Measurements from ENCODE around the gene INO80B.
A peak's percentile ranks its signal among the peaks of the same experiment; 100 is the strongest.

The INO80B gene

DNA sequence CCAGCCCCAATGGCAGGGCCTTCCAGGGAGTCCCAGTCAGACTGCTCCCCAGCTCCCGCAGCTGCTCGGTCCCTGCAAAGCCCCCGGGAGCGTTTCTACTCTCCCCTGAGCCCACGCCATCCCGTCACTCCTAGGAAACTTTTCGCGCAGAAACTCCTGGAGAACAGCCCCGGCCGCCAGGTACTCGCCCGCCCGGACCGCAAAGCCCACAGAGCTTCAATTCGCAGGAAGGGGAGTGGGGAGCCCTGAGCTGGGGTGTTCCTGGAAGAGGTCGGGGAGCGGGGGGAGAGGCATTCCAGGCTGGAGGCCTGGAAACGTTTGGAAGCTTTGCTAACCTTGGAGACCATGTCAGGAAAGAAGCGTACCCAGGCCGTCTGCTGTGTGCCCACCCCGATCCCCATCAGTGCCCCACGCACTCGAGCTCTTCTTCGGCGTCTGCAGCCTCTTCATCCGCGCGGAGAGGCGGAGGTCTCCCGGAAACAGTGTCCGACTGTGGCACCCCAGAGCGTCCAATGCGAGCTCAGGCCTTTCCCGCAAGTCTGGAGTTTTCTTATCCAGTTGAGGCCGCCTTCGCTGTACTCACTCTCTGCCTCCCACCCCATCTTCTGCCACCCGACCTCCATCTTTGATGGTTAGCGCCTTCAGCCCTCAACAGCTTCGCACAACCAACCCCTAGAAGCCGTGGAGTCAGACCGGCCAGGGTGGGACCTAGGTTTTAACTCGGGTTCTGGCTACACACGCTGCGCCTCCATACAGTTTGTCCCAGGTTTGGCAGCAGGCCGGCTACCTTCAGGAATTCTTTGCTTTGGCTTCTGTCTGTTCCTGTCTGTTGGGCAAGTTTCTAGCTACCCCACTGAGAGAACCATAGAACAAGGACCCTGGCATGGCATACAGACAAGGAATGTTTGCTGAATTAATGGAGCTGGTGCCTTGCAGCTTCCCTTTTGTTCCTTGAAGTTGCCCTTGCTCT, 48.9 kb downstream of the INO80B start:
- no peak for DNase-seq

DNA sequence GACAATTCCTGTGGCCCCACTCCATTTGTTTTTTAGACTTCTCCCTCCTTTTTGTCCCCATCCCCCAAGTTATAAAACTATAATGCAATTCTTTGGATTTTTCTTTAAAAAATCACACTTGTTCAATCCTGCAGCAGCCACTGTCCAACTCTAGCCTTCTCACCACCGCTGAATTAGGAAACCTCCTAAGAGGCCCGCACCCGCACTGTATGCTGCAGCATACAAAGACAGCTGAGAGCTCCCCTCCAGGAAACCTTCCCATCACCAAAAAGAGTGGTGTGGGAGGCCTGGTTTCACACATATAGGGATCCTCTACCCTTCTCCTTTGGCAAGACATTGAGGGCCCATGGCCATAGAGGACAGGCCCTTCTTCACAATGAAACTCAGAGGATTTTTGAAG, 49.7 kb downstream of the INO80B start:
- DNase-seq: no peak

DNA sequence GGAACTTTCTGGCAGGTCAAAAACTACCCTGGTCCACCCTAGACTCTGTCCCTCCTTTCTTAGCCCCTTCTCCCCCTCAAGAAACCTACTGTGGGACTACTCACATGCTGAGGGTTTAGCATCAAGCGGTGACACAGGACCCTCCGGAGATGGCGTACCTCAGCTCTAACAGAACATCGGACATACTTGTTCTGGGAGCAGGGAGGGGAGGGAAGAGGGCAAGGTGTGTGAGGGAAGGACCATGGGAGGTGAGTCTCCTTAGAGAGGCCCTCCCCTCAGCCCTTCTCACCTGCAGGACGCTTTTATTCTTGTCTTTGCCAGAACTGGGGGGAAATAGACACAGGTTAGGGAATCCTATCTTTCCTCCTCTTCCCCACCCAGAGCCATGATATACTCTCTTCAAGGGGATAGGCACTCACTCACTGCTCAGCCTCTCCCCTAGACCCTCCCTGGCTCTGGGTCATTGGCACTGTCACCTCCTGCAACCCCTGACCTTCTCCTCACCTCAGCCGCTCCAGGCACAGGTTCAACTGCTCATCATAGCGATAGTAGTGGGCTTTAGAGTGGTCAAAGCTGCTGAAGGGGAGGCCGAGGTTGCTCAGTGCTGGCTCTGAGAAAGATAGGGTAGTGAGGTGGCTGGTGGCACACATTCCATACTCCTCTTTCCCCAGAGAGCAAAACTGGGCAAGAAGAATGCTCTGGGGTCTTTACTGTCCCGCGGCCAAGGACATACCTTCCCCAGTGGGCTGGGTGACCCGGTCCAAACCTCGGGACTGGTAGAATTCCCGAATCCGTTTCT, 50.8 kb downstream of the INO80B start:
- no peak for DNase-seq

- DNase-seq: peak; percentile 99
These were observed 52.4 kb downstream of the INO80B start, which contains the start of gene PCGF1 for GRCh38 chr2:74507145-74507925. TSS of gene PCGF1 (minus strand) at chr2:74507695. CDS start at chr2:74507668, 27 bp downstream.

All from activated CD8-positive, alpha-beta memory T cell treated with anti-CD3 and anti-CD28 coated beads, Interleukin-2, amount 50 U/mL, for 48 hours (primary cell).